Neuron (in vitro differentiated cells): ENCODE results near the gene CLHC1.
"Not testable (repeated sequence)": the region's sequence is repeated elsewhere in the genome, so short reads cannot be mapped to it uniquely, and the experiment has no call there.

Experiments used
- H2AFZ ChIP-seq: one replicate; pipeline ENCODE4 v1.6.1; 2013; ENCODE audit warnings: low read depth, mild to moderate bottlenecking, inconsistent platforms, low read length, moderate library complexity
- H3K27me3 ChIP-seq: one replicate; pipeline ENCODE4 v1.6.1; 2013; ENCODE audit warnings: low read length; ENCODE audit not compliant: insufficient read depth
- H3K36me3 ChIP-seq: one replicate; pipeline ENCODE4 v1.6.1; 2013; ENCODE audit warnings: low read length; ENCODE audit not compliant: insufficient read depth
- H3K4me1 ChIP-seq: one replicate; pipeline ENCODE4 v1.6.1; 2013; ENCODE audit warnings: low read length; ENCODE audit not compliant: insufficient read depth
- H3K4me3 ChIP-seq: 2 replicates; pipeline ENCODE4 v1.5.1; 2013; ENCODE audit warnings: mild to moderate bottlenecking, low read length, moderate library complexity
- H3K9me3 ChIP-seq: one replicate; pipeline ENCODE4 v1.6.1; 2013; ENCODE audit warnings: low read length

The CLHC1 gene

DNA sequence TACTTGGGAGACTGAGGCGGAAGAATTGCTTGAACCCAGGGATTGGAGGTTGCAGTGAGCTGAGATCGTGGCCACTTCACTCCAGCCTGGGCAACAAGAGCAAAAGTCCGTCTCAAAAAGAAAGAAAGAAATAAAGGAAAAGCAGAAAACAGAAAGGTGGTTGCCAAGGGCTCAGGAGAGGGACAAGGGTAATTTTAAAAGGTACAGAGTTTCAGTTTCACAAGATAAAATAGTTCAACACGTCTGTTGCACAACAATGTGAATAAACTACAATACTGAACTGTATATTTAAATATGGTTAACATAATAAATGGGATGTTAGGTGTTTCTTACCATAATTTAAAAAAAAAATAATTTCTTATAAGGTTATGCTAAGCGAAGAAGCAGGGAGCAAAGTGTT, 13.3 kb upstream of the CLHC1 start:
- H2AFZ ChIP-seq = no peak overlapping the region
- H3K9me3 ChIP-seq = no peaks in the 10 kb centered on the region
- no peak overlapping the region for H3K4me3 ChIP-seq
- H3K27me3 ChIP-seq = no peaks in the 10 kb centered on the region
- peaks cover 48% of the 10 kb centered on the region for H3K36me3 ChIP-seq
- H3K4me1 ChIP-seq = no peaks in the 10 kb centered on the region

GRCh38 chr2:55242617-55243016, 10.5 kb upstream of the CLHC1 start:
- H2AFZ ChIP-seq = no peak overlapping the region
- peaks cover 50% of the 10 kb centered on the region for H3K36me3 ChIP-seq
- no peaks in the 10 kb centered on the region for H3K27me3 ChIP-seq
- H3K9me3 ChIP-seq = no peaks in the 10 kb centered on the region
- no peak overlapping the region for H3K4me3 ChIP-seq
- H3K4me1 ChIP-seq = no peaks in the 10 kb centered on the region

GRCh38 chr2:55241582-55241981, 9.5 kb upstream of the CLHC1 start:
- H2AFZ ChIP-seq, H3K4me3 ChIP-seq, H3K27me3 ChIP-seq, H3K9me3 ChIP-seq, H3K4me1 ChIP-seq: not testable (repeated sequence)
- peaks cover 56% of the 10 kb centered on the region for H3K36me3 ChIP-seq

DNA sequence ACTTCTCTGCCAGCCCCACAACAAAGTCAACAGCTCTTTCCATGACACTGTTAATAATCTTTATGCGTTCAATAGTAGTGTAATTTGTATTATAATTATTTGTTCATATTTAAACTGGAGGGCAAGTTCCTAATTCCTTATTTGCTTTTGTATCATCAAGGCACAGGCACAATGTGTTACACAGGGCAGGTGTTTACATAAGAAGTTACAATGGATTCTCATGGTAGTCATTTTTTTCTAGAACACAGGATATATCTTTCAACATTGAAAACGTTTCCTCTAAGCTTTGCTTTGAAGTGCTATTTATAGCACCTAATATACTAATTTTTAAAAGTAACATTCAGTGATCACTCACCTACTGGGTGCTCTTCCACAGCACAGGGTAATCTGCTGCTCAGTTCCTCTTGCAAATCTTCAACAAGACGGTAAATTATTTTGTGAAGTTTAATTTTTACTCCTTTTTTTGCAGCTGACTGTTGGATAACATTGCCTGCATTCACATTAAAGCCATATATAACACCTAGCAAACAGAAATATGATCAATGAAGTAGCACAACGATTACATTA, 7.6 kb upstream of the CLHC1 start:
- peaks cover 64% of the 10 kb centered on the region for H3K36me3 ChIP-seq
- no peak overlapping the region for H3K4me3 ChIP-seq
- no peaks in the 10 kb centered on the region for H3K4me1 ChIP-seq
- H3K9me3 ChIP-seq = no peaks in the 10 kb centered on the region
- H3K27me3 ChIP-seq = no peaks in the 10 kb centered on the region
- no peak overlapping the region for H2AFZ ChIP-seq

DNA sequence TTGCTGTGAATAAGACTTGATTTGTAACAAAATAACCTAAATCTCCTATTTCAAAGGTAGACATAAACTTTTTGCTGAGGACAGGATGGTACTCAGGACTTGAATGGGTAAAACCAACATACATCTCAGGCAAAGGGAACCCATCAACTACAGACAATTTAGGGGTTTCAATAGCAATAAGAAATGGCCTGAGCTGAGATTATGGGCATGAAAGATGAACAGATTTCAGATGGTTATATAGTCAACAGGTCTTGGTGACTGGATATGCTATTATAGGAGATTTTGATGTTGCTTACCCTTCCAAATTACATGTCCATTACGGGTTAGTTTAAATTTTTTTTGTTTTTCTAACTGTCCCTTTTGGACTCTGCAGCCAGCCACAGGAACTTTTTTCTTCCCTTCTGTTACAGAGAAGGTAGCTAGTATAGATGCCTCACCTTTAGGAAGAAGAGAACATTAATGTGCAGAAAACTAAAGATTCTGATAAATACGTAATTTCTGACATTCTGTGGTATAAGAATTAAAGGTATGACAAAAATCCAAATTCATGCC, 5.0 kb upstream of the CLHC1 start:
- Histone ChIP-seq H3K36me3 (peaks cover 60% of the 10 kb centered on the region), H3K9me3 (no peaks in the 10 kb centered on the region), H3K4me3 (no peak overlapping the region), H2AFZ (no peak overlapping the region), H3K27me3 (no peaks in the 10 kb centered on the region), H3K4me1 (peaks cover 12% of the 10 kb centered on the region)

DNA sequence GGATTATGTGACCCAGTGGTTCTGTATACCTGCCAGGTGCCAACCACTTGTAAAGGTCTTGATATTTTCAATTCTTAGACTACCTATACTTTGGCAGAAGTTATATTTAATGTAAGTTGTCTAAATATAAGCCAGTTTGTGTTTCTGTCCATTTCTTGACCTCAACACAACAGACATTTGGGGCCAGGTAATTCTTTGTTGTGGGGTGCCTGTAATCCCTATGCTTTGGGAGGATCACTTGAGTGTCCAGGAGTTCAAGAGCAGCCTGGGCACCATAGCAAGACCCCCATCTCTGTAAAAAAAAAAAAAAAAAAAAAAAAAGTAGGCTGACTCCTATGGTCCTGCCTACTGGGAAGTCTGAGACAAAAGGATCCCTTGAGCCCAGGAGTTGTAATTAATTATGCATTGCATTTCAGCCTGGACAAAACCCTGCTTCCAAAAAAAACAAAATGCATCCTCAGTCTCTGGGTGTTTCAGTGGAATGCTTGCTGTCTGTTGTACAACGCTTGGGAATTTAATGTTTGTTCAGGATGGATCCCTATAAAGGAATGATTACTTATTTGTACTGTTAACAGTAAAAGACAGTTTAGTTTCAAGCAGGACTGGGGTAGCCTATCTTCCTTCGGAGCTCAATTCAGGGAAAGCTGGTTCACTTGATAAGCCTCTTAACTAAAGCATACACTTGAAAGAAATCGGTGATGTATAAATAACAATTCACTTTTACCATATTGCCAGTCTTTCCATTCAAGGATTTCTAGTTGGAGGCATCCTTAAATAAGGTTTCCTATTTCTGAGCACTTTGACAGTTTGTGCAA, 3.8 kb upstream of the CLHC1 start:
- H2AFZ ChIP-seq = no peak overlapping the region
- H3K4me1 ChIP-seq = peaks cover 17% of the 10 kb centered on the region
- H3K27me3 ChIP-seq = no peaks in the 10 kb centered on the region
- H3K4me3 ChIP-seq = no peak overlapping the region
- peaks cover 56% of the 10 kb centered on the region for H3K36me3 ChIP-seq
- no peaks in the 10 kb centered on the region for H3K9me3 ChIP-seq

DNA sequence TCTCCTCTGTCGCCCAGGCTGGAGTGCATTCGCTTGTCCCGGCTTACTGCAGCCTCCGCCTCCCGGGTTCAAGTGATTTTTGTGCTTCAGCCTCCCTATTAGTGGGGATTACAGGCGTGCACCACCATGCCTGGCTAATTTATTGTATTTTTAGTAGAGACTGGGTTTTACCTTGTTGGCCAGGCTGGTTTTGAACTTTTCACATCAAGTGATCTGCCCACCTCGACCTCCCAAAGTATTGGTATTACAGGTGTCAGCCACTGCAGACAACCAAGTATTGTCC, 1.5 kb upstream of the CLHC1 start:
- Histone ChIP-seq H2AFZ (no peak overlapping the region), H3K4me1 (peaks cover 17% of the 10 kb centered on the region), H3K4me3 (peak overlapping the region; percentile 85), H3K27me3 (no peaks in the 10 kb centered on the region), H3K9me3 (no peaks in the 10 kb centered on the region), H3K36me3 (peaks cover 45% of the 10 kb centered on the region)

- H3K4me1 ChIP-seq = peaks cover 17% of the 10 kb centered on the region
- no peaks in the 10 kb centered on the region for H3K9me3 ChIP-seq
- H3K27me3 ChIP-seq = no peaks in the 10 kb centered on the region
- H3K36me3 ChIP-seq = peaks cover 47% of the 10 kb centered on the region
- peak overlapping the region; percentile 85 for H3K4me3 ChIP-seq
- H2AFZ ChIP-seq = peak overlapping the region; percentile 21
Measured at GRCh38 chr2:55232863-55233657, 967 bp upstream of the CLHC1 start.

GRCh38 chr2:55231546-55232083, 478 bp downstream of the CLHC1 start:
- Histone ChIP-seq H3K4me1 (peaks cover 17% of the 10 kb centered on the region), H2AFZ (peak overlapping the region; percentile 59), H3K27me3 (no peaks in the 10 kb centered on the region)

DNA sequence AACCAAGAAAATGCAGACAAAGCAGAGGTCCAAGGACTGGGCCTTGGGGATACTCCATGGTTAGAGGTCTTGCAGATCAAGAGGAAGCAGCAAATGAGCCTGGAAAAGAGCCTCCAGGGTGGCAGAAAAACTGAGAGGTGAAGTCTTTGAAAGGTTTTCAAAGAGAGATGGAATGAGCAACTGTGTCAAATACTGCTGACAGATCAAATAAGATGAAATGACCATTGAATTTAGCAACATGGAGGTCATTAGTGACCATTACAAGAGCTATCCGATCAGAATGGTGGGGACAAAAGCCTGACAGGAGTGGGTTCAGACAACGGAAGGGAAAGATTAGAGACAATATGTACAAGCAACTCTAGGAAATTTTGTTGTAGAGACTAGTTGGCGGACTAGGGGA, 1.5 kb downstream of the CLHC1 start:
- H3K4me3 ChIP-seq = no peak overlapping the region
- peaks cover 29% of the 10 kb centered on the region for H3K36me3 ChIP-seq
- H3K4me1 ChIP-seq = peaks cover 17% of the 10 kb centered on the region
- H2AFZ ChIP-seq = no peak overlapping the region
- peaks cover 1% of the 10 kb centered on the region for H3K9me3 ChIP-seq
- no peaks in the 10 kb centered on the region for H3K27me3 ChIP-seq

More at GRCh38 chr2:55231546-55232083, 478 bp downstream of the CLHC1 start:
- Histone ChIP-seq H3K4me3 (peak overlapping the region; percentile 85), H3K36me3 (peaks cover 38% of the 10 kb centered on the region), H3K9me3 (no peaks in the 10 kb centered on the region)

- Histone ChIP-seq H2AFZ (no peak overlapping the region), H3K36me3 (peaks cover 25% of the 10 kb centered on the region), H3K9me3 (peaks cover 12% of the 10 kb centered on the region), H3K27me3 (no peaks in the 10 kb centered on the region), H3K4me3 (no peak overlapping the region), H3K4me1 (peaks cover 15% of the 10 kb centered on the region)
Measured at GRCh38 chr2:55229221-55229620, 2.9 kb downstream of the CLHC1 start.

DNA sequence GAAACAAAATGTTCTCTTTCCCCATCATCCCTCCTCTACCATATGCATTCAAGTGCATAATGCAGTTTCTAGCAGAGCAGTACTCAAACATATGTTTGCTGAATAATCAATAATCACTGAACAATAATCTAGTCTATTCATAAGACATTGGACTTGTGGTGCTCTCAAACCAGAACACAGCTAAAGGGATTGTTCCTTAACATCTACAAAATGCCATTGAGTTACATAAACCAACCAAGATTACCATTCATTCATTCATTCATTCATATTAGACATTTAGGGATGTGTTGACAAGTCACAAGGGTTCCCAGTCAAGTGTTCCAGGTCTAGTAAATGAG, 3.9 kb downstream of the CLHC1 start:
- H3K4me3 ChIP-seq = no peak overlapping the region
- peaks cover 23% of the 10 kb centered on the region for H3K36me3 ChIP-seq
- H2AFZ ChIP-seq = no peak overlapping the region
- no peaks in the 10 kb centered on the region for H3K27me3 ChIP-seq
- peaks cover 16% of the 10 kb centered on the region for H3K9me3 ChIP-seq
- H3K4me1 ChIP-seq = peaks cover 6% of the 10 kb centered on the region
